Thyroid gland (tissue), 4 donors: ENCODE measurements around the gene LRP3. TPM values are rescaled to one million over a fixed set of nuclear protein-coding genes. Genes with fewer than 3 reads are reported as not detected.
"Not testable (repeated sequence)": the region's sequence is repeated elsewhere in the genome, so short reads cannot be mapped to it uniquely, and the experiment has no call there.

Source experiments
- DNase-seq, 2 donors: peaks; one replicate each; pipeline ENCODE4 v3.0.0-alpha.2; 2019
- H3K27ac ChIP-seq, 3 donors: fragments of 200-600 bp; sonication (generic); 1 replicate in 2 of 3; 2 replicates in 1 of 3; pipeline ENCODE4 v1.5.1; 2016 to 2019; ENCODE audit warnings: mild to moderate bottlenecking in 1 of 3, moderate library complexity in 1 of 3
- H3K27me3 ChIP-seq: fragments of 200-600 bp; sonication (generic); one replicate; pipeline ENCODE4 v1.5.1; 2019
- H3K36me3 ChIP-seq, 2 donors: fragments of 200-600 bp; sonication (generic); one replicate each; pipeline ENCODE4 v1.5.1; 2016 to 2019
- H3K4me1 ChIP-seq, 2 donors: fragments of 200-600 bp; sonication (generic); one replicate each; pipeline ENCODE4 v1.5.1; 2017 to 2019
- H3K4me3 ChIP-seq, 3 donors: fragments of 200-600 bp; sonication (generic); replicated peaks in 1 of 3; 1 replicate in 2 of 3; 2 replicates in 1 of 3; pipeline ENCODE4 v1.5.1; 2016; ENCODE audit warnings: mild to moderate bottlenecking in 1 of 3
- H3K9me3 ChIP-seq: fragments of 200-600 bp; sonication (generic); one replicate; pipeline ENCODE4 v1.5.1; 2017
- CTCF ChIP-seq, 6 experiments: fragments of 200-600 bp in 3 of 6; fragments of 450-650 bp in 3 of 6; sonication (generic) in 3 of 6; IDR thresholded peaks; one replicate each; pipeline ENCODE4 v1.5.1; 2016 to 2019; ENCODE audit warnings: antibody characterized with exemption in 6 of 6, mild to moderate bottlenecking in 2 of 6, inconsistent platforms in 1 of 6, moderate library complexity in 1 of 6
- POLR2A ChIP-seq, 2 donors: fragments of 450-650 bp; IDR thresholded peaks; one replicate each; pipeline ENCODE4 v1.6.1; 2017; ENCODE audit warnings: antibody characterized with exemption in 2 of 2, mild to moderate bottlenecking in 2 of 2, moderate library complexity in 1 of 2
- WGBS, 2 donors: methylation state at CpG; one replicate each; pipeline ENCODE4 v1.1.5; 2017; 5-methylcytosine and 5-hydroxymethylcytosine counted together
- intact Hi-C: fragments of 100-400 bp; cut with DNase I; formaldehyde crosslinking; loops from one replicate; pipeline ENCODE4 v1.15.1; 2023
- total RNA-seq, 4 donors: library from RNA; depleted of rRNA; stranded (reverse); fragments of >200 nt; gene quantifications; one replicate each; pipeline ENCODE4 v1.2.3, GENCODE V29; 2016

The LRP3 gene
- total RNA-seq, 4 donors from 2014 or later, result 33.3 to 49.9 (median 39.0) TPM

- H3K4me3 ChIP-seq, result no peak overlapping the region
- no peaks in the 10 kb centered on the region for H3K36me3 ChIP-seq
- TF ChIP-seq CTCF (IDR thresholded peaks at IDR 0.05) (no peak), POLR2A (IDR thresholded peaks at IDR 0.05) (no peak)
- H3K4me1 ChIP-seq, result no peaks in the 10 kb centered on the region
- H3K27ac ChIP-seq, result no peak overlapping the region
- no peaks in the 10 kb centered on the region for H3K9me3 ChIP-seq
- DNase-seq, result no peak
- WGBS, 2 donors, result 87 to 94% methylated on average over 3 to 8 of the region's 8 CpGs
- intact Hi-C loops, result no loop called here
- no peaks in the 10 kb centered on the region for H3K27me3 ChIP-seq
Observed at GRCh38 chr19:33217881-33218280, 23.8 kb downstream of the LRP3 start.

DNA sequence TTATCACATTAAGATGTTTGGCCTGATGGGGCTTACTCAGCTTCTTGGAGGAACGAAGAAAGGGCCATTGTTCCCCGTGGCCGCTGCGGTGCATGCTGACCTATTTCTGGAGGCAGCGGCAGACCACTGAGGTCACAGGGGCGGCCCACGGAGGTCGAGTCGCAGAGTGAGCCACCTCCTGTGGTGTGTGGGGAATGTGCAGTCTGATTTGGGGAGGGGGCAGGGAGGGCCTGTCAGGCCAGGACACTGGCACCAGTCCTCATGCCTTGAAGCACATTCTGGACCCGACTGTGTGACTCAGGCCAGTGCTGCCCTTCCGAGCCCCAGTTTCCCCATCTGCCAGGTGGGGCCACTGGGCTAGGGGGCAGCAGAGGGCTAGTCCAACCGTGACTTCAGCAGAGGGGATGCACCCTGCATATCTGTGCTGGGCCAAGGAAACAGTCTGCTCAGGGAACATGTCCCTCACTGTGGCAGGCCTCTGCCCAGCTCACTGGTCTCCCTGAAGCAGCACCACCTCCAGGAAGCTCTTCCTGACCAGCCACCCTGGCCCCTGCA is 25.2 kb downstream of the LRP3 start:
- no peak overlapping the region for H3K4me3 ChIP-seq
- 78 to 84% methylated on average over 9 to 12 of the region's 12 CpGs for WGBS, 2 donors
- no peaks in the 10 kb centered on the region for H3K27me3 ChIP-seq
- H3K27ac ChIP-seq, result no peak overlapping the region
- H3K9me3 ChIP-seq, result no peaks in the 10 kb centered on the region
- H3K4me1 ChIP-seq, result no peaks in the 10 kb centered on the region
- H3K36me3 ChIP-seq, result no peaks in the 10 kb centered on the region
- DNase-seq, result no peak
- intact Hi-C loops, result no loop called here
- TF ChIP-seq CTCF (IDR thresholded peaks at IDR 0.05) (no peak), POLR2A (IDR thresholded peaks at IDR 0.05) (no peak)

DNA sequence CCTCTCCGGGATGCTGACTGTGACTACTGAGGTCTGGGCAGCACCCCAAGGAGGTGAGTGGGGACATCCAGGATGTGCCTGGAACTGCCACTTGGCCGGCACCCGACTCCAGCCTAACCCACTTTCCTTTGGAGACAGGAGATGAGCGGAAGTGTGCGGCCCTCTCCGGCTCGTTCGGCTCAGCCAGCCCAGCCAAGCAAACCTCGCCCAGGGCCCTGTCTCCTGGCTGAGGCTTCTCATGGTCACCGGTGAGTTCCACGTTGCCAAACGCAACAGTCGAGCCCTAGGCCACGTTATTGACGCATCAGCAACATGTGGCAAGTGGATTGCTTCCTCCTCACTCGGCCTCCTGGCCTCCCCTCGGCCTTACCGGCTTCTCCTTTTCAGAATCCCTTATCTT is 26.0 kb downstream of the LRP3 start:
- intact Hi-C loops, result no loop called here
- no peak for DNase-seq
- Histone ChIP-seq H3K4me1 (peaks cover 0 to under 1% of the 10 kb centered on the region in 2 donors), H3K27me3 (peaks cover 7% of the 10 kb centered on the region), H3K27ac (no peak overlapping the region), H3K9me3 (no peaks in the 10 kb centered on the region), H3K36me3 (no peaks in the 10 kb centered on the region), H3K4me3 (no peak overlapping the region)
- WGBS, 2 donors, result 89 to 91% methylated on average over 15 to 18 of the region's 18 CpGs
- no peak for TF ChIP-seq POLR2A (IDR thresholded peaks at IDR 0.05)
- TF ChIP-seq CTCF (IDR thresholded peaks at IDR 0.05), result no peak

GRCh38 chr19:33220735-33221134 is 26.6 kb downstream of the LRP3 start:
- Histone ChIP-seq H3K27ac (no peak overlapping the region), H3K4me3 (no peak overlapping the region), H3K4me1 (peaks cover 0 to 6% of the 10 kb centered on the region in 2 donors), H3K36me3 (no peaks in the 10 kb centered on the region), H3K9me3 (no peaks in the 10 kb centered on the region), H3K27me3 (peaks cover 13% of the 10 kb centered on the region)
- DNase-seq, result no peak
- TF ChIP-seq POLR2A (IDR thresholded peaks at IDR 0.05), result no peak
- TF ChIP-seq CTCF (IDR thresholded peaks at IDR 0.05), result no peak
- 81 to 84% methylated on average over 9 of the region's 9 CpGs for WGBS, 2 donors
- intact Hi-C loops, result no loop called here

DNA sequence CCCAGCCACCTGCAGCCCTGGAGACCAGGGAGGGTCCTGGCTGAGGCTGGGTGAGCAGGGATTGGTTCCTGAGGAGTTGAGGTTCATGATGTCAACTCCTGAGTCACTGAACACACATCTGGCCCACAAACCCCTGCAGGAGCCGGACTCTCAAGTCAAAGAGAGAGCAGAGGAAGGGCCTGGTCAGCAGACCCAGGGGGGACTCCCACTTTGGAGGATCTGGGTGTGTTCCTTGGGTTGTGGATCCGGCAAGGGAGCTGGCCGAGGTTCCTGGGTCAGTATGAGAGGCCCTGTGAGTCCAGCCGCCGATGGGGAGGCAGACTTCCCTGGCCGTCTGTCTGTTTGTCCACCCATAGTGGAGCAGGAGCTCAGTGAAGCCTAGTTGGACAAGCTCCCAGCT is 27.5 kb downstream of the LRP3 start:
- 67 to 90% methylated on average over 6 of the region's 6 CpGs for WGBS, 2 donors
- H3K27me3 ChIP-seq, result peaks cover 22% of the 10 kb centered on the region

DNA sequence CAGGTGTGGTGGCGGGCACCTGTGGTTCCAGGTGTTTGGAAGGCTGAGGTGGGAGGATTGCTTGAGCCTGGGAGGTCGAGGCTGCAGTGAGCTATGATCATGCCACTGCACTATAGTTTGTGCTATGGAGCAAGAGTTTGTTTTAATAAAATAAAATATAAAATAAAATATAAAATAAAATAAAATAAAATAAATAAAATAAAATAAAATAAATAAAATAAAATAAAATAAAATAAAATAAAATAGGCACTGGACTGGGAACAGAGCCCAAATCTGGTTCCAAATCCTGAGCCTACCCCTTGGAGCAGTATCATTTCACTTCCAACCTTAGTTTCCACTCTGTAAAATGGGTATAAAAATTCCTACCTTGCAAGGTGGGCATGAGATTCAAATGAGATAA is 28.1 kb downstream of the LRP3 start:
- H3K4me3 ChIP-seq, H3K36me3 ChIP-seq, H3K9me3 ChIP-seq, intact Hi-C loops, DNase-seq, H3K27ac ChIP-seq: not testable (repeated sequence)
- Histone ChIP-seq H3K4me1 (peaks cover 0 to 15% of the 10 kb centered on the region in 2 donors), H3K27me3 (peaks cover 28% of the 10 kb centered on the region)
- 90 to 94% methylated on average over 2 of the region's 2 CpGs for WGBS, 2 donors

More for the DNA sequence above, 27.5 kb downstream of the LRP3 start:
- no peak for DNase-seq
- Histone ChIP-seq H3K9me3 (no peaks in the 10 kb centered on the region), H3K36me3 (no peaks in the 10 kb centered on the region), H3K4me3 (no peak overlapping the region), H3K27ac (no peak overlapping the region), H3K4me1 (peaks cover 0 to 12% of the 10 kb centered on the region in 2 donors)
- intact Hi-C loops, result no loop called here
- no peak for TF ChIP-seq POLR2A (IDR thresholded peaks at IDR 0.05)
- TF ChIP-seq CTCF (IDR thresholded peaks at IDR 0.05), result no peak
